HCT116 (cell line): ENCODE results near the gene TTC1. TPM values are rescaled to one million over a fixed set of nuclear protein-coding genes. Genes with fewer than 3 reads are reported as not detected.

Source experiments
- ATAC-seq: fragments of 200-7000 bp; cut with Tn5 transposase; 2 replicates; pipeline ENCODE4 v1.9.1; 2020; ENCODE audit warnings: mild to moderate bottlenecking, moderate library complexity
- BruUV-seq: library from RNA; stranded (reverse); fragments of 400-500 nt; replicated peaks from 2 replicates; lab custom pipeline; 2021; lab: Mats Ljungman, UMichigan
- CTCF ChIA-PET: fragments of 300-600 bp; sonication (Branson Sonifier 250); formaldehyde crosslinking; loops from one replicate; lab custom pipeline; 2021; ENCODE audit warnings: antibody characterized with exemption; lab: Charles Lee
- POLR2A ChIA-PET: fragments of 300-600, 350-600 bp; sonication (Branson Sonifier 250); formaldehyde crosslinking; loops from one replicate; lab custom pipeline; 2021; ENCODE audit warnings: antibody characterized with exemption; lab: Charles Lee
- RAD21 ChIA-PET, 2 experiments: fragments of 300-600 bp; sonication (Branson Sonifier 250); formaldehyde crosslinking; loops; one replicate each; lab custom pipeline; 2023; ENCODE audit warnings: low total read pairs in 2 of 2; ENCODE audit not compliant: uncharacterized antibody in 2 of 2, unreplicated experiment in 2 of 2, low non-redundant PET in 1 of 2; lab: Charles Lee
- DNase-seq: peaks from one replicate; pipeline ENCODE4 v3.0.0-alpha.2; 2010; ENCODE audit warnings: low read depth, low spot score
- H2AFZ ChIP-seq: fragments of 200-600 bp; shearing (Covaris generic), sonication (generic); 2 replicates; pipeline ENCODE4 v1.6.1; 2017; ENCODE audit warnings: low read depth, mixed run types, mixed read lengths, antibody characterized with exemption, low read length; ENCODE audit not compliant: poor library complexity, severe bottlenecking
- H3K27ac ChIP-seq: 2 replicates; pipeline ENCODE4 v1.5.1; 2012; ENCODE audit warnings: low read depth, low read length
- H3K27me3 ChIP-seq: fragments of 200-600 bp; sonication (generic); 2 replicates; pipeline ENCODE4 v1.6.1; 2016; ENCODE audit warnings: mixed run types, low read length, mixed read lengths; ENCODE audit not compliant: insufficient read depth
- H3K36me3 ChIP-seq, 2 experiments: fragments of 200-500 bp in 1 of 2; fragments of 200-600 bp in 1 of 2; sonication (Bioruptor generic) in 1 of 2; sonication (generic) in 1 of 2; 2 replicates each; pipeline versions ENCODE4 v1.5.1 to v1.6.1; 2014 to 2016; ENCODE audit warnings: low read length in 2 of 2, inconsistent platforms in 1 of 2, mixed read lengths in 1 of 2, mixed run types in 1 of 2; ENCODE audit not compliant: insufficient read depth in 2 of 2, control insufficient read depth in 1 of 2
- H3K4me1 ChIP-seq, 2 experiments: fragments of 200-600 bp in 1 of 2; sonication (generic) in 1 of 2; 2 replicates each; pipeline versions ENCODE4 v1.5.1 to v1.6.1; 2012 to 2017; ENCODE audit warnings: low read length in 2 of 2, inconsistent platforms in 1 of 2, mild to moderate bottlenecking in 1 of 2, mixed read lengths in 1 of 2, mixed run types in 1 of 2, moderate library complexity in 1 of 2; ENCODE audit not compliant: insufficient read depth in 2 of 2, control insufficient read depth in 1 of 2
- H3K4me2 ChIP-seq: fragments of 200-600 bp; sonication (generic); 2 replicates; pipeline ENCODE4 v1.6.1; 2017; ENCODE audit warnings: mixed run types, low read length, mixed read lengths
- H3K4me3 ChIP-seq, 2 experiments: fragments of 200-600 bp in 1 of 2; sonication (generic) in 1 of 2; replicated peaks in 1 of 2; 2 replicates each; pipeline ENCODE4 v1.5.1; 2011 to 2016; ENCODE audit warnings: low read length in 2 of 2, control low read depth in 1 of 2, low read depth in 1 of 2, mild to moderate bottlenecking in 1 of 2, mixed read lengths in 1 of 2, mixed run types in 1 of 2
- H3K79me2 ChIP-seq: fragments of 200-600 bp; sonication (generic); 2 replicates; pipeline ENCODE4 v1.6.1; 2017; ENCODE audit warnings: mild to moderate bottlenecking, mixed run types, low read length, moderate library complexity, mixed read lengths; ENCODE audit not compliant: insufficient read depth
- H3K9ac ChIP-seq: fragments of 200-600 bp; sonication (generic); 2 replicates; pipeline ENCODE4 v1.6.1; 2016; ENCODE audit warnings: low read length, mixed read lengths
- H3K9me2 ChIP-seq: fragments of 200-600 bp; sonication (generic), shearing (Covaris generic); 2 replicates; pipeline ENCODE4 v1.6.1; 2017; ENCODE audit warnings: mixed run types, mild to moderate bottlenecking, moderate library complexity; ENCODE audit not compliant: insufficient read depth
- H3K9me3 ChIP-seq, 2 experiments: fragments of 200-500 bp in 1 of 2; fragments of 200-600 bp in 1 of 2; sonication (Bioruptor generic) in 1 of 2; sonication (generic) in 1 of 2; 2 replicates each; pipeline ENCODE4 v1.6.1; 2014 to 2017; ENCODE audit warnings: low read length in 2 of 2, mixed read lengths in 2 of 2, inconsistent platforms in 1 of 2, low read depth in 1 of 2, mild to moderate bottlenecking in 1 of 2, mixed run types in 1 of 2, moderate library complexity in 1 of 2; ENCODE audit not compliant: control insufficient read depth in 1 of 2, insufficient read depth in 1 of 2
- H4K20me1 ChIP-seq: fragments of 200-600 bp; sonication (generic), shearing (Covaris generic); 2 replicates; pipeline ENCODE4 v1.6.1; 2017; ENCODE audit warnings: mixed run types, mild to moderate bottlenecking, moderate library complexity; ENCODE audit not compliant: insufficient read depth
- CTCF ChIP-seq, 3 experiments: fragments of 200-600 bp in 1 of 3; sonication (generic) in 1 of 3; IDR thresholded peaks in 2 of 3; conservative IDR thresholded peaks in 1 of 3; 2 replicates each; pipeline ENCODE4 v1.5.1; 2012 to 2017; ENCODE audit warnings: low read depth in 2 of 3, low read length in 2 of 3, antibody characterized with exemption in 1 of 3, borderline replicate concordance in 1 of 3, control low read depth in 1 of 3, mild to moderate bottlenecking in 1 of 3, mixed read lengths in 1 of 3, mixed run types in 1 of 3, moderate library complexity in 1 of 3; ENCODE audit not compliant: insufficient read depth in 1 of 3
- RAD21 ChIP-seq: IDR thresholded peaks from 2 replicates; pipeline ENCODE4 v1.6.1; 2012; ENCODE audit warnings: low read depth, mild to moderate bottlenecking
- REST ChIP-seq: IDR thresholded peaks from 2 replicates; pipeline ENCODE4 v1.6.1; 2012; ENCODE audit warnings: low read depth
- intact Hi-C: fragments of 100-400 bp; cut with micrococcal nuclease; formaldehyde crosslinking; loops from 2 replicates; pipeline ENCODE4 v1.10.0; 2022
- total RNA-seq: library from RNA; stranded (reverse); gene quantifications from one replicate; pipeline ENCODE4 v1.2.1, GENCODE V29; 2021; ENCODE audit not compliant: unreplicated experiment

The TTC1 gene
- total RNA-seq, 1 experiment from 2014 or later = 48.1 TPM

- ChIA-PET POLR2A (interaction anchor here (0.6 to 1.1 kb wide), 2 partner anchors 12 to 13 kb away, joined by 3 to 4 read pairs; partner anchors contain the start of gene TTC1), RAD21 (interaction anchor here (1.3 to 2.0 kb wide), 3 partner anchors 323 to 369 kb away, joined by 8 to 12 read pairs (median 8); no protein-coding TSS in a partner anchor), CTCF (interaction anchor here (0.6 to 2.2 kb wide), 32 partner anchors 8 to 701 kb away, joined by 3 to 45 read pairs (median 3); partner anchors contain the start of genes C1QTNF2, FAM200C, PWWP2A and TTC1)
- intact Hi-C loops = loop anchor here (2.0 to 5.0 kb wide), 4 partner anchors 135 to 369 kb away; no protein-coding TSS in a partner anchor
- H4K20me1 ChIP-seq = no peaks in the 10 kb centered on the region
- H3K36me3 ChIP-seq = peaks cover 0 to 4% of the 10 kb centered on the region in 2 experiments; a peak in 1 of 4 replicates
- DNase-seq (peak; percentile 31), ATAC-seq (peak; percentile 93)
- H3K27ac ChIP-seq = no peak overlapping the region
- no peak overlapping the region for H3K9ac ChIP-seq
- TF ChIP-seq CTCF (IDR thresholded peaks at IDR 0.05 in 2 of 3, conservative IDR thresholded peaks at IDR 0.05 in 1 of 3; ENCODE audit: borderline replicate concordance in 1 of 3, insufficient read depth in 1 of 3, low read depth in 2 of 3, low read length in 2 of 3) (peak; percentile 62 to 74 (median 70)), RAD21 (peak; percentile 83), REST (no peak)
- no peaks in the 10 kb centered on the region for H3K9me2 ChIP-seq
- no peaks in the 10 kb centered on the region for H3K9me3 ChIP-seq
- H3K4me2 ChIP-seq = no peak overlapping the region
- no TSS peak for BruUV-seq
- no peak overlapping the region for H2AFZ ChIP-seq
- H3K27me3 ChIP-seq = no peaks in the 10 kb centered on the region
- no peaks in the 10 kb centered on the region for H3K4me1 ChIP-seq
- no peak overlapping the region for H3K4me3 ChIP-seq
- H3K79me2 ChIP-seq = peaks cover 51% of the 10 kb centered on the region
Observed at GRCh38 chr5:160021831-160022446, 13.0 kb downstream of the TTC1 start.
